G401 (cell line): ENCODE data around the gene PRM3. TPM values are rescaled to one million over a fixed set of nuclear protein-coding genes. Genes with fewer than 3 reads are reported as not detected.
A peak's percentile ranks its signal among the peaks of the same experiment; 100 is the strongest.

Experiments used
- DNase-seq: peaks from one replicate; pipeline ENCODE4 v3.0.0-alpha.2; 2015; ENCODE audit warnings: low spot score
- in situ Hi-C: cut with HindIII; loops from 2 replicates; pipeline ENCODE4 v1.10.0; 2016; ENCODE audit warnings: low sequenced_read_pairs, mixed read lengths
- total RNA-seq: library from RNA; depleted of rRNA; stranded (reverse); fragments of >200 nt; shearing (Covaris generic); gene quantifications from 2 replicates; pipeline ENCODE4 v1.2.3, GENCODE V29; 2014

The PRM3 gene
- total RNA-seq, 1 experiment from 2014 or later: not detected

DNA sequence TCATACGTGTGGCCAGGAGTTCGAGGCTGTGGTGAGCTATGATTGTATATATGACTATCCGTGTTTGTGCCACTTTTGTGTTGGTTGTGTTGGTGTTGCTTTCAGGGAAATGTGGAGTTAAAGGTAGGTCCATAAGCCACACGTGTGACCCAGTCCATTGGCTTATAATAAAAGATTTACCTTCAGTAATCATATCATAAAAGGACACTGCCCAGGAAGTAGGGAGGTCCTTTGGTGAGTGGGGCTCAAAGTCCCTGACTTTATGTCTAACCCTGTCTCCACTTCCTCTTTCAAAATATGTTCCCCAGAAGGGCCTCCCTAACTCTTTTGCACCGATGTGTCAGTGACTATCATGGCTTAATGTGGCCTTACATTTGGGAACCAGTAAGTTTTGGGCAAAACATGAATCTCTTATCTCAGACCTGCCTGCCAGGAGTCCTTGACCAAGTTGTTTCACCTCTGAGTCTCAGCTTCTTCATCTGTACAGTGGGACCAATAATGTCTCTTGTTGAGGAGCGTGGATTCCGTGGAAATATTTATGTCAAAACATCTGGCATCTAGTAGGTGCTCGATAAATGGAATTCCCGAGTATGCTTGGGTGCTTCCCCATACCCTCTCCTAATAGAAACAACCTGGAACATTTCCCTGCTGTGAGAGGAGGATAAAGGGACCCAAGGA lies 9.1 kb downstream of the PRM3 start:
- in situ Hi-C loops: no loop called here
- no peak for DNase-seq

DNA sequence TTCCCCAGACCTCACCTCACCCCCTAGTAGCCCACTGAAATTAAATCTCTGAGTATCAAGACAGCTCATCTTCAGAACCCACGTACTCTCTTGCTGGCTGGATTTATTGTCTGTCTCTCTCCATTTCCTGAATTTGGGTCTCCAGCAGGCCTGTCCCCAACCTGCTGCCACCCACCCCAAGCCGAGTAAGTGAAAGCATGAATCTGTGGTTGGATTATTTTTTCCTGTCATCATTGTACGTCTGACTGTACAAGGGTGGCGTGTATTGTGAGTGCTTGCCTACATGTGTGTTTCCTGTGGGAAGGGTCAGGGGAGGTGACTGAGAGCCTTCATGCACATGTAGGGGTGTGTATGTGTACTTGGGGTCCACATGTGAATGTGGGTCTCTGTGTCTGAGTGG lies 9.7 kb downstream of the PRM3 start:
- in situ Hi-C loops: no loop called here
- no peak for DNase-seq

DNA sequence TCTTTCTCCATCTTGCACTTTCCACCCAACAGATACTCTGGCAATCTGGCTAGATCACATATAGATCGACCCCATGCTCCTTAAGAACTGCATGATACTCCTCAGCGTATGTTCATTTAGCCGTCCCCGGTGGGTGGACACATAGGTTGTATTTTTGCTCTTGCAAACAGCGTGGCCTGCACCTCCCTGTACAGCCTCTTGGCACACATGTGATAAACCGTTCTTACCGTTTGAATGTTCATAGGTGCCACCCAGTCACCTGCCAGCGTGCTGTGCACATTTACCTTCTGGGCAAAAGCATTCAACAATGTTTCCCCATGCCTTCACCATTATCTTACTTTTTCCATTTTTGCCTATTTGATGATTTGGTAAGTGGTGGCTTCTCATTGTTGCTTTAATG lies 10.5 kb downstream of the PRM3 start:
- in situ Hi-C loops: no loop called here
- DNase-seq: no peak

DNA sequence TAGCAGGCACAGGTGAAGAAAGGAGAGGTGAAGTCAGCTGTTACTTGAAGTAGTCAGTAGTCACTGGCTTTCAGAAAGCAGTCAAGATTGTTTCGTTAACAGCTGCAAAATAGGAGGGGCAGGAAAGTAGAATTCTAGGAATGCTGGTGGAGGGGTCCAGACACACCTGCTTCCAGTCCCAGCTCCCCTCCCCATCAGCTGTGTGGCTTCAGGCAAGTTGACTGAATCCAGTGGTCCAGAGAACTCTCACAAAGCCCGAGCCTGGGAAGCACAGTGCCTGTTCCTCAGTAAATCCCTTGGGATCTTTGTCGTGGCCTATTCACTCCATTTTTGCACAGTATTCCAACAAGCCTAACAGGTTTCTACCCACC lies 12.8 kb downstream of the PRM3 start:
- in situ Hi-C loops: no loop called here

DNA sequence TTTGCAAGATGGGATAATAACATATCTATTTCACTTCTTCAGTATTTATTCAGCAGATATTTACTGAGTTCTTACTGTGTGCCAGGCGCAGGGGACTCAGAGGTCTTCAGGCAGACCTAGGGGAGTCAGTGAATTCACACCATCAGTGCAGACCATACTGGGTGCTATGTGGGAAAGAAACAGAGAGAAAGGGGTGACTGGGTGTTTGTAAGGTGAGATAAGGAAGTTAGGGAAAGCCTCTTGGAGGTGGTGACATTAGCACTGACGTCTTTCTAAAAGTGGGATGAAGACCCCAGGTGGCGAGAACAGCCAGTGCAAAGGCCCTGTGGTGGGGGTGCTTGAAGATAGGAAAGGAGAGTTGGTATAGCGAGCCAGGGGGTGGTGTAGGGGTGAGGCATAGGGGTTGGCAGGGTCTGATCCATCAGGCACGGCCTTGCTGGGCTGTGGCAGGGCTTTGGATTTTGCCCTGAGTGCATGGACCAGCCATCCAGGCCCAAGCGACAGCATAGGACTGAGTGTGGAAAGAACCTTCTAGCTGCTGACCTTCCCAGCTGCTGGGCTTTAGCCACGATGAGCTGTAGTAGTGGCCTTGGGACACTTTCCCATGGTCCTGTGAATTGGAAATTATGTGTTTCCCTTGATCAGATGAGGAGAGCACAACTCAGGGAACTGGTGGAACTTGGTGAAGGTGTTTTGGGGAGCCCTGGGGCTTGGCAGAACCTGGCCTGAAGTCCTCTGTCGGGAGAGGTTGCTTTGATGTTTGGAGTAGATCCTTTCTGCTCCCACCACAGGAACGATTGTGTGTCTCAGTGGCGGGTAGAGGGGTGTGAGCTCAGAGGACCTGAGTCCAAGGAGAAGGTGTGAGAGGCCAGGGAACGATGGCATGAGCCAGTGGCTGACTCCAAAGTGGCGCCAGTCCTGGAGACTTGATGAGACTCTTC lies 13.5 kb downstream of the PRM3 start:
- no peak for DNase-seq
- in situ Hi-C loops: no loop called here

More for the DNA sequence above, 12.8 kb downstream of the PRM3 start:
- no peak for DNase-seq

DNA sequence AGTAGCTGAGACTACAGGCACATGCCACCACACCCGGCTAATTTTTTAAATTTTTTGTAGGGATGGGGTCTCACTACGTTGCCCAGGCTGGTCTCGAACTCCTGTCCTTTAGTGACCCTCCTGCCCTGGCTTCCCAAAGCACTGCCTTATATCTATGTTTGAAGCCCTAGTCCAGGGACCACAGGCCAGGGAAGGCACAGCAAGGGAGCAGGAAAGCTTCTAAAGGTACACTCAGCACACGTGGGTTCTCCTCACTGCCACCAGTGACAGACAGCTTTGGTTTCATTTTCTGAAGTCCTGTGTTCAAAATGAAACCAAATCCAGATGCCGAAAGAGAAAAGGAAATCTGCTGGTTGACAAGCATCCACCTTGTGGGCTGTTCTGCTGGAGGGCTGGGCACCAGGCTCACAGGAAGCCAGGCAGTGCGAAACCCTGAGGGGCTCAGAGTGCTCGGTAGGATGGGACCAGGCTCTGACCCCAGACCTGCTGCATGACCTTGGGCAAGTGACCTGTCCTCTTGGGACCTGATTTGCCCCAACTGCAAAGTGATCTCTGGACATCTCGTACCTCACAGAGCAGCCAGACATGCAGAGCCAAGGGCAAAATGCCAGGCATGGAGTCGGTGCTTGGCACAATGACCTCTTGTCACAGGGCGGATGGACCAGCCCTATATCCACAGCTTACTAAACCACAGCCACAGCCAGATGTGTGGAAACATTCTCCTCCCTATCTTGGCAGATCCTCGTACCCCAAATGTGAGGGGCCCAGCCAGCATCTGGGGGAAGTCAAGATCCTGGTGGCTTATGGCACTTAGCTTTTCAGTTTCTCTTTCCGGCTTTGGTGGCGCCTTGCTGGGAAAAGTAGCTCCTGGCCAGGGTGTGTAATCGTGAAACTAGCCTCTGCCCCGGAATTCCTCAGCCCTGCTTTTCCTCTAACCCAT lies 14.6 kb downstream of the PRM3 start:
- peak; percentile 46 for DNase-seq
- in situ Hi-C loops: no loop called here

DNA sequence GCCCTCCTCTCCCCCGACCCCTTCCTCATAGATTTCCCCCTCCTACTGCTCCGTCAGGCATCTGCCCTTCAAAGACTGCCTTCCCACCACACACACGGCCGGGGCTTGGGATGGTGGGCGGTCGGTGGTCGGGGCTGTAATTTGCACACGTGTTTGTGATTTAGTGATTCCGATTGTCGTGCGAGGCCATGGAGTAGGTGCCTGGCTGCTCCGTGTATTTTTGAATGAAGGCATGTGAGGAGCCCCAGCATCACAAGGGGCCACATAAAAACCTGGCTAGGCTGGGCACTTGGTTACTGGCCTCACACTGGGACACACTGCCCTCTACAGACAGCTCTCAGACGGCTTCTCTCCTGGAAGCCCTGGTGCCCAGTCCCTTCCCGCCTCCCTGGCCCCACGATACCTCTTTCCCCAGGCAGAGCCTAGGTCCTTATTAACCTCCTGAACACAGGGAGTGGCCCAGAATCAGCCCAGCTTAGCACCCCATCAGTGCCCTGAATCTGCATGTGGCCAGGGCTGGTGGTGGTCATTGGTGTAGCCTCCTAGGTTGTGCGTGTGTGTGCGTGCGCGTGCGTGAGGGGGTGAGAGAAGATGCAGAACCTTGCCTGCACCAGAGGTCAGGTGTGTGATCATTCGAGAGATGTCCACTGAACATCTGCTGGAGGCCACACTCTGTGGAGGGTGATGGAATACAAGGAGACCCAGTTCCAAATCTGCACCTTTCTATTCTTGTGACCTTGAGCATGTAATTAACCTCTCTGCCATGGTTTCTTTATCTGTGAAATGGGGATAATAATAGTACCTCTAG lies 16.1 kb downstream of the PRM3 start:
- in situ Hi-C loops: no loop called here
- DNase-seq: peak; percentile 92

DNA sequence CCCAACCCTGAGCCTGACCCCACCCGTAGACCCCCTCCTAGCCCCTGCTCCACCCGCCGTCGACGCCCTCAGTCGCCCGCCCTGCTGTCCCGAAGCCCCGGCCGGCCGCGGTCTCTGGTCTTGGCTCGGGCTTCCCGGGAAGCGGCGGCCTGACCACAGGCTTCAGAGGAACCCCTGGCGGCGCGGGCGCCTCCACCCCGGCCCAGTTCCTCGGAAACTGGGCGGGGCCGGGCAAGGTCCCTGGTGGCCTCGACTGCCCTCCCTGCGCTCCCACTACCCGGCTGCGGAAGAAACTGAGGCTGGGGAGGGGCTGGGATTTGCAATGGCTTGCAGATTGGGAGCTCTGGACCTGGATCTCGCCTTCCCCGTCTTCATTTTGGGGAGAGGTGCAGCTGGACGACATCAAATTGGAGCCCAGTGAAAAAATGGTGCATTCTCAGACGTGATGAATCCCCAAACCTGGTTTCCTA lies 16.7 kb downstream of the PRM3 start:
- in situ Hi-C loops: no loop called here
- DNase-seq: peak; percentile 23

DNA sequence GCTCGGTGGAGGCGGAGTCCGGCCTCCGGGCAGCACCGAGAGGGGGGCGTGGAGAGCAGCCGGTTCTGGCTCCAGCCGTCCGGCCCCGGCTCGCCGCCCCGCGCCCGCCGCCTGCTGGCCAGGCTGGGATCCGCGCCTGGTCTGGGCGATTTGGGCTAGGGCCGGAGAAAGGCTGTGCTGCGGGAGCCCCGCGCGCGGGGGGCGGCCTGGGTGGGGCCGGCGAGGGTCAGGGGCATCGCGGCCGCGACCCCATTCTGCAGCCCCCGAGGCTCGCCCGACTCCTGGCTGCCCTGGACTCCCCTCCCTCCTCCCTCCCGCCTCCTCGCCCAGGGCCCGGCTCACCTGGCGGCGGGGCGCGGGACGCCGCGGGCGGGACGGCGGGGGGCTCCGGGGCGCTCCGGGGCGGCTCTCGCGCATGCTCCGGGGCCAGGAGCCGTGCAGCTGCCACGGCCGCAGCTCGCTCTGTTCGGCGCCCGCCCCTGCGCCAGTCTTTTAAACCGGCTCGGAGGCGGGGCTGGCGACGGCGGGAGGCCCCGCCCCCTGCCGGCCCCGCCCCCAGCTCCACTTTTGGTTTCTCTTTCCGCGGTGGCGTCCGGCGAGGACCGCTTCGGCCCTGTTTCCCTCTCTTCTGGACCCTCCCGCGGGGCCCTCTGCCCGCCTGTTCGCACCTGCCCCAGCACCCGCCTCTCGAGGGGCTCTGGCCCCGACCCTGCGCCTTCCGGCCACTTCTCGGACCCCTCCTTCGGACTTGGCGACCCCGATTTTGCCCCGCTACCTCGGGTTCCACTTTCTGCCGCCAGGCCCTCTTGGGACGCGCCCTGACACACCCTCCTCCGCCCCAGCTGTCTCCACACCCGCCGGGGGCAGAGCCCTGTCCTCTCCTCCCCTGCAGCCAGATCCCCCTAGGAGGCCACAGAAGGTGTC lies 17.4 kb downstream of the PRM3 start, which contains the start of gene SOCS1:
TSS of gene SOCS1 (minus strand) at position 468 of the 924 bp plus-strand sequence. CDS start 726 bp downstream, outside the sequence.
- peak; percentile 79 for DNase-seq
- in situ Hi-C loops: no loop called here

DNA sequence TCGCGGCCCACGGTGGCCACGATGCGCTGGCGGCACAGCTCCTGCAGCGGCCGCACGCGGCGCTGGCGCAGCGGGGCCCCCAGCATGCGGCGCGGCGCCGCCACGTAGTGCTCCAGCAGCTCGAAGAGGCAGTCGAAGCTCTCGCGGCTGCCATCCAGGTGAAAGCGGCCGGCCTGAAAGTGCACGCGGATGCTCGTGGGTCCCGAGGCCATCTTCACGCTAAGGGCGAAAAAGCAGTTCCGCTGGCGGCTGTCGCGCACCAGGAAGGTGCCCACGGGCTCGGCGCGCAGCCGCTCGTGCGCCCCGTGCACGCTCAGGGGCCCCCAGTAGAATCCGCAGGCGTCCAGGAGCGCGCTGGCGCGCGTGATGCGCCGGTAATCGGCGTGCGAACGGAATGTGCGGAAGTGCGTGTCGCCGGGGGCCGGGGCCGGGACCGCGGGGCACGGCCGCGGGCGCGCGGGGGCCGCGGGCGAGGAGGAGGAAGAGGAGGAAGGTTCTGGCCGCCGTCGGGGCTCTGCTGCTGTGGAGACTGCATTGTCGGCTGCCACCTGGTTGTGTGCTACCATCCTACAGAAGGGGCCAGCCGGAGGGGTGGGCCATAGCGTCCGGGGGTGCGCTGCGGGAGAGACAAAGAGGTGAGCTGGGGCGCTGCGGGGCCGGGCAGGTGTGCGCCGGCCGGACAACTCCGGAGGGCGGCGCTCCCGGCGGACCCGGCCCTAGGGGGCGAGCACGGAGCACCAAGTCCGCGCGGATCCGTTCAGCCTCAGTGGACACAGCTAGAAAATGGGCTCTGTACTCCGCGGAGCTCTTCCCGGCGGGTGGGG lies 18.3 kb downstream of the PRM3 start:
- DNase-seq: peak; percentile 26
- in situ Hi-C loops: no loop called here

DNA sequence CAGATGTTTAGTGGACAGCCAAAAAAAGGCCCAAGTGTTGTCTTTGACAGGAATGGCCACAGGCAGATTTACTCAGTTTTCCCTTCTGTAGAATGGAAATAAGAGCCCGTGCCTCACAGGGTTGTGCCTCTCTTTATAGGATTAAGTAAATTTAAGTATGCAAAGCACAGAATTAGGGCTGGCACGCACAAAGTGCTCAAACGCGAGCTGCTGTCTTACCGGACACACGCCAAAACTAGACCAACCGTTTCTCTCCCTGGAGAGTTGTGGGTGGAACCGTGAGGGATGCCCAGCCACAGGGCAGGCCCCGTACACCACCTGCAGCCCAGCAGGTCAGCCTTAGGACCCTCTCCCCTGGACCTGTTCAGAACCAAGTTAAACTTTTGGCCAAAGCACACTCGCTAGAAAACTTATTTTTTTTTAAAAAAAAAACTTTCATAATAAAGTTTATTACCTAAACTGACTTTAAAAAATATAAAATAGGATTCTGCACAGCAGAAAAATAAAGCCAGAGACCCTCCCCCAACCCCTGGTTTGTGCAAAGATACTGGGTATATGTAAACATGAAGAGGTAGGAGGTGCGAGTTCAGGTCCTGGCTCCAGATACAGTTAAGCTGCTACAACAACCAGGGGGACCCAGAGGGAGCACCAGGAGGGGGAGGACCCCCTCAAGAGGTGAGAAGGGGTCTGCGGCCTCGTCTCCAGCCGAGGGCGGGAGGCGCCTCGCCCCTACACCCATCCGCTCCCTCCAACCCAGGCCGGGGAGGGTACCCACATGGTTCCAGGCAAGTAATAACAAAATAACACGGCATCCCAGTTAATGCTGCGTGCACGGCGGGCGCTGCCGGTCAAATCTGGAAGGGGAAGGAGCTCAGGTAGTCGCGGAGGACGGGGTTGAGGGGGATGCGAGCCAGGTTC lies 19.2 kb downstream of the PRM3 start:
- DNase-seq: no peak
- in situ Hi-C loops: no loop called here

DNA sequence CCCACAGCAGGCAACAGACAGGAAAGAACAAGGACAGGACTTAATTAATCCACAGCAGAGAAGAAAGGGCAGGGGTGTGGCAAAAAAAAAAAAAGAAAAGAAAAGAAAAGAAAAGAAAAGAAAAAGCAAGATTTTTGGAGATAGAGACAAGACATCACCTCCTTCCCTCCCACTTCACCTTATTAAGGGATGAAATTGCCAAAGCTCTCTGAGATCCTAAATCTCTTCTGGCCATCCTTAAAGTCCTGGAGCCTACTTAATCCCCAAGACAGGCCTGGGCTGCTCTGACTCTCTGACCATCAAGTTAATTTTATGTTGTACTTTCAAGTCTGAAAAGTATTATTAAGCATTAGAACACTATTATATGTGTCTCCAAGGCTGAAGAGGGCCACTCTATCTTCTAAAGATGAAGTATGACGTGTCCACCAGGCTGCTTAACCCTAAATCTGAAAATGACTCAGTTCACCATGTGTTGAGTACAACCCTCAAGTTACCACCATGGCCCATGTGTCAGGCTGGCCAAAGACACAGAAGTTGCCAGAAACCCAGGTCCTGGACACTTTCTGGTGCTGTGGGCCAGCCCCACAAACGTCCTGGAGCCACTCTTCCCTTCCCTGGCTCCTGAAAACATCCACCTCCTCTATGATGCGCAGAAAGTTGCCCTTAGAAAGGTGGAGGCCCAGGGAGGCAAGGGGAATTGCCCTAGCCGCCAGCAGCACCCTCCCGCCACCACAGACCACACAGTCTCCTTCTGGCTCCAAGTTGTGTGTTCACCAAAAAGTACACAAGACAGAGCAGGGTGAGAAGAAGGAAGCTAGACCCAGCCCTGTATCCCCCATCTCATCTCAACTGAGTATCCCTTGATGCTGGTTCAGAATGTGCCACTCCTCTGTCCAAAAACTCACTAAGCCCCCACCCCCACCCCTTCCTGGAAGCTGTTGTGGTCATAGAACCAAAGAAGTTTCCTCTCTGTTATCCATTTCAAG lies 20.1 kb downstream of the PRM3 start:
- DNase-seq: no peak
- in situ Hi-C loops: no loop called here

DNA sequence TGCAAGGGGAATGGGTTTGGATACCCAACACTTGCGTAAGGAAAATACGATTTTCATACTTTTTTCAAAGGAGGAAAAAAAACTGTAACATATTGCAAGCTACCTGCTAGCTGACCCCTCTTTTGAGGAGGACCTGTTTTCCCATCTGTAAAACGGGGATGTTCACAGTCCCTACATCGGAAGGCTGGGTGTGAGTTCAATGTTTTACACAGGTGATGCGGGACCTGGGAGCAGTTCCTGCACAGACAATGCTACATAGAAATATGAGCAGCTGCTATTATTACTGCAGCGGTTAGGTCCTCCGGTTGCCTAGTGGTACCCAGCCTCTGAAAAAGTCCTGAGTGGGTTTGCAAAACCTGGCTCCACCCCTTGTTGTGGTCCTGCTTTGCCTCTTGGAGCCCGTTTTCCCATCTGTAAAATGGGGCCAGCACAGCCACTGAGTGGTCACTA lies 20.9 kb downstream of the PRM3 start:
- in situ Hi-C loops: no loop called here
- DNase-seq: no peak
